ENCODE data around the gene TTF2.
A peak's percentile ranks its signal among the peaks of the same experiment; 100 is the strongest.

TTF2 gene

DNA sequence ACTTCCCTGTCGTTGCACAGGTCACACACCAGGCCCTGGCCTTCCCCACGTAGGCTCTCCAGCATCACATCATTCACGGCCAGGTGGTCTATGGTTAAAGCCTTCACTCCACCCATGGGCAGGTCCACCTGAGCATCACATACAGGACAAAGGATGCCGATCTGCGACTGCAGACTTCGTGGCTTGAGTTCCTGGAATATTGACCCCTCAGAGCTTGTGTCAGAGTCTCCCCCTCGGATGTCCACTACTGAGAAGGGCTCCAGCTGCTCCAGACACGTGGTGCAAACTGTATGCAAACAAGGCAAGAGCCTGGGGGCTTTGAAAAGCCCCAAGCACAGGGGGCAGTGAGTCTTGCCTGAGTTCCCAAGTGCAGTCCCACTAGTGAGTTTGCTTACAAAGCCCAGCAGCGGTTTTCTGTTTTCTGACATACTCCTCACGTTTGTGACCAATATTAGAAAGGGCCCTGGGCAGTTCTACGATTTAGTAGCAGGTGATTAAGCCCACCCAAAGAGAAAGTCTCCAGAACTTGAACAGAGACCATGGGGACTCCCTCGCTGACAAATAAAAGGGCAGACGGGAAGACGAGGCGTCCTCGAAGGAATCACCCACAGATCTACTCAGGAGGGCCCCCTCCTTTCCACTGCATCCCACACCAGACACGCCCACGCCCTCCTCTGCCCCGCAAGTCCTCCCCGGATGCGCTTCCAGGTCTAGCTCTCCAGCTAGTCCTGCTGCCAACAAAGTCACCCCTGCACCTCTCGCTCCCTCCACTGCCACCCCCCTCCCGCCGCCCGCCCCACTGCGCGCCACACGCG lies 60.9 kb downstream of the TTF2 start:
- peak; percentile 54 for DNase-seq (ENCODE audit: low read depth, low spot score)

DNA sequence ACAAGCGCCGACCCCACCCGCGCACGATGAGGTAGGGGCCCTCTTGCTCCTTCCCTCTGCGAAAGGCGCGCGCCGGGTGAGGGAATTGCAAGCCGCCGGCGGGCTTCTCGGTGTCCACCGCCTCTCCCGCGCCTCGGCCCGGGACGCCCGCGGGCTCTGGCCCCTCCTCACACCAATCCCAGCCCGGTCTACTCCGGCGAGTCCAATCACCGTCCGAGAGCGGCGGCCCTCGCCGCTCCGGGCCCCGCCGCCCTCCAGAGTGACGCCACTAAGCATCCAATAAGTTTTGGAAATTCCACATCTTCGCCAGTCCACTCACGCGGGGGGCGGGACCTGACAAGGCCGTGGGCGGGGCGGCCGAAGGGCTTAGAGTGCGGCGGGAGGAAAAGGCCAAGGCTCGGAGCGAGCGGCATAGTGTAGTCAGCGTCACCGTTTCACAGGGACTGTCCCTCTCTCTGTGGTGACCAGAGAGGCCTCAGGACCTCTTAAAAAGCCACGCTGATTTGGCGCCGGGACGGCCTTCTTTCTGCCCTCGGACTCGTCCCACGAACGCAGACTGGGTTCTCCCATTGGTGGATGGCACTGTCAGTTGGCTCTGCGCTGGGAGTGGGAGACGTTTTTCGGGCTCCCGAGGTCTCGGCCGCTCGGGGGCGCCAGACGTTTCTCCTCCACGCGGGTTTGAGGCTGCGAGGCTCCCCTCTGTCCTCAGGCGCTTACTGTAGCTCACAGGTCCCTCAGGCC lies 61.6 kb downstream of the TTF2 start, which contains the start of gene TRIM45:
TRIM45 (minus strand) TSS at position 161 of the 741 bp plus-strand sequence. CDS start 548 bp downstream, outside the sequence.
- DNase-seq (ENCODE audit: low read depth, low spot score) = peak; percentile 98

DNA sequence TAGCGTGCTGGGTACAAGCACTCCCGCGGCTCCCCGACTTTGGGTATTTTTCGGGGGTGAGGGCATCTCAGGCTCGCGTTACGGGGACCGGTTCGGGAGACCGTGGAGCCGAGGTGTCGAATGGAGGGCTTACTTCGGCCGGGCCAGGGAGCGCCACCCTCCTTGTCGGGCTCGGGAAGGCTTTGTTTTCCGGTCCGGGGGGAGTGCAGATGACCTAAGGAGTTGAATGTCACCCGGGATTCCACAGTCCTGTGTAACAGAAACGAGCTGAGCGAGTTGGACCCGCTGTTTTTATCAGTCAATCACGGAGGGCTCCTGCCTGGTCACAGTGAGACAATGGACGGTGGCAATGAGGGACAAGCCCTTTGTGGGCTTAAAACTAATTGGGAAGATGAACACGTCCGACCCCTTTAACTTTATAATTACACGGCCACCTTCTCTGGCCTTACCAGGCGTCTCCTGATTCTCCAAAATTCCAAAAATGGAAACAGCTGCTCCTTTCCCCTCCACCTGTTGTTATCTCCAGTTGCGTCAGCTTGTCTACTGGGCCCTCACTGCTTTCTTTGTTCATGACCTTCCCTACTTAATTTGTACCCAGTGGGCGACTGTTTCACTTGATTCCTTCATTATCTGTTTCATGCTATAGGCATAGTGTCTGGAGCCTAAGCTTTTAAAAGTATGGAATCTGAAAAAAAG lies 62.4 kb downstream of the TTF2 start:
- DNase-seq (ENCODE audit: low read depth, low spot score) = no peak

DNA sequence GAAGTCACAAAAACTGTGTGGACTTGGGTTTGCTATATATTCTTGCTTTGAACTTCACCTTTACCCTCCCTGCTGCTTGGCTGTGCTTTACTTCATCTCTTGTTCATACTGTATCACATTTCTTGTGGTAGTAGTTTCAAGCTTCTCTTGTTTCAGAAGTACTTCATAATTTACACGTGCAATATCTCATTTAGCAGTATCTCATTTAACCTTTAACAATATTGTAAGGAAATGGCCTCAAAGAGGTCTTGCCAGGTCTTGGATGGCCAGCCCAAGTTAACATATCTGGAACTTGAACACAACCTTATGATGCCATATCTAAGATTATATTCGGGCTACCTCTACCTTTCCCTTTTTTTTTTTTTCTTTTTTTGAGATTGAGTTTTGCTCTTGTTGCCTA lies 63.1 kb downstream of the TTF2 start:
- no peak for DNase-seq (ENCODE audit: low read depth, low spot score)

DNA sequence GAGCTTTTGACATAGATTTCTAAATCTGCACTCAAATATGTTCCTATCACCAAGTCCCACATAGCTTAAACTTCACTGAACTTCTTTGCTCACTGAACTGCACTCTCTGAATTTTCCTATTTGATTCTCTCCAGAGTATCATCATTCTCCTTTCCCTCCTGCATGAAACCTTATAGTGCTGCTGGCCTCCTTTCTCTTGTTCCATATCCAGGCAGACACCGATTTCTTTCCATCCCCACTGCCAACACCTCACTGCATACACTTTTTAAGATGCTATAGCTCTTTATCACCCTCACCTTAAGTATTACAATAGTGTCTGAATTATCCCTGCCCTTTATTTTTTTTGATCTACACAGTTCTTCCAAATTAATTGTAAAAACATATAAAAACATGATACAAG lies 64.5 kb downstream of the TTF2 start:
- no peak for DNase-seq (ENCODE audit: low read depth, low spot score)

DNA sequence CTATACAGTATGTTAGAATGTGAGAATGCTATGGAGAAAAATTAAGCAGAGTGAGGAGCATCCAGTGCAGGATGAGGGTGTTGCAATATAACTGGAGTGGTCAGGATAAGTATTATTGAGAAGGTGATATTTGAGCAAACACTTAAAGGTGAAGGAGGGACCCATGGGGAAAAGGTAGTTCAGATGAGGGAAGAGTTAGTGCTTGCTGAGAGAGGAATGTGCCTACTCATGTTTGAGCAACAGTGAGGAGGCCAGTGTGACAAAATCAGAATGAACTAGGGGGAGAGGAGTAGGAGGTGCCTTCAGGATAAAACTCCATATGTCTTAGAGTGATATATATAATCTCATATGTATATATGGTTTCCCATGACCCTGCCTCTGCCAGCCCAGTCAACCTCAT lies 67.7 kb downstream of the TTF2 start:
- DNase-seq (ENCODE audit: low read depth, low spot score) = no peak

DNA sequence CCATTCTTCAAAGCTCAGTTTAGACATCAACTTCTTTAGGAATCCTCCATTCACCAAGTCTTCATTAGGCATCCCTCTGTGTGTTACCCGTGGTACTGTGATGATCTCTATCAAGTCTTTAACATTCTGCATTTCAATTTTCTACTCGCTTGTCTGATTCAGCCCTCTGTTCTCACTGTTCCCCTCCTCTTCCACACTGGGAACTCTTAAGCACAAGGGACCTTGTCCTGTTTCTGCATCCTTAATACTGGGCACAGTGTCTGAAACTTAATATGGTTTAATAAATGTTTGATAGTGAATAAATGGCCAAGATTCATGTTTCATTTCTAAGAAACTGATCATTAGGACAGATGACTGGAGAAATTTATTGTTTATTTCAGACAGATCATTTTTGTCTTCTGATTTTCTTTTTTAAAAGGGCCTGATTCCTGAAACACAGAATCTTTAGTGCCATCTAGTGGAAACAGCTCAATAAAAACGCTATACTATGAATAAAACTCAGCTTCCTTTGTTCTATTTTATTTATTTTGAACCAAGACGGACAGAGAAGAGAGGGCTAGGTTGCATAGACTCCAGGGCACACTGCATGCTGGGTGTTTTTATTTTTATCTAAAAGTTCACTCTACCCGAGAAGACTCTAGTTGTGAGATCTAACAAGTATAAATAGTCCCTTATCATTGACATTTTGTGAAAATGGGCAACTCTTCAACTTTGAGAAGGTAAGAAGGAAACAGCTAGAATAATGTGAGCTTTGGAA lies 68.4 kb downstream of the TTF2 start:
- no peak for DNase-seq (ENCODE audit: low read depth, low spot score)

DNA sequence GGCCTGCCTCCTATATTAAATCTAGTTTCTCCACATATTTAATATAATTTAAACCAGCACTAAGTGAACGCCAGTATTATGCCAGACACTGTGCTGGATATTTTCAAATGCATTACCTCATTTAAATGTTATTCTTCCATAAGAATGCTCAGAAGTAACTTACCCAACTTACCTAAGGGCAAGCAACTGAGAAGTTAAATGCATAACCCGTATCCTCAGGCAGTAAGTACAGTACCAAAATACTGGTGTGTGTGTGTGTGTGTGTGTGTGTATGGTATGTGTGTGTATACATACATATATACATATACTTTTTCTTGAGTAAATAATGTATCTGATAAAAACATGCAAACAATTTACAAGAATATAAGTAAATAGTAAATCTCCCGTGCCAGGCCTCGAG lies 70.4 kb downstream of the TTF2 start:
- no peak for DNase-seq (ENCODE audit: low read depth, low spot score)

DNA sequence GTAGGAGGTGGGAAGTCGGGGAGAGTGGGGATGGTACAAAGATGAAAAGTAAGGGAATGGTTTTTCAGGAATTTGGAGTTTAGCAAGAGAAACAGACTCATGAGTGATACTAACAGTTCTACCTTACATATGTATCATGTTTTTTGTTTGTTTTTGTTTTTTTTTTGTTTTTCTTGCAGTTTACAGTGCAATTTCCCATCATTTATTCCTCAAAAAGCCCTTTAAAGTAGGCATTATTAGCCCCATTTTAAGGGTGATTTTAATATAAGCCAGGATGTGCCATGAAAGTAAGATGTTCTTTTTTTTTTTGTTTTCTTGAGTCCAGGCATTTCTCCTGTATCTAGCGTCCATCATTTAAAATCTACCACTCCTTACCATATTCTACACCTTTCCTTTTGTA lies 75.2 kb downstream of the TTF2 start:
- DNase-seq (ENCODE audit: low read depth, low spot score) = no peak

DNA sequence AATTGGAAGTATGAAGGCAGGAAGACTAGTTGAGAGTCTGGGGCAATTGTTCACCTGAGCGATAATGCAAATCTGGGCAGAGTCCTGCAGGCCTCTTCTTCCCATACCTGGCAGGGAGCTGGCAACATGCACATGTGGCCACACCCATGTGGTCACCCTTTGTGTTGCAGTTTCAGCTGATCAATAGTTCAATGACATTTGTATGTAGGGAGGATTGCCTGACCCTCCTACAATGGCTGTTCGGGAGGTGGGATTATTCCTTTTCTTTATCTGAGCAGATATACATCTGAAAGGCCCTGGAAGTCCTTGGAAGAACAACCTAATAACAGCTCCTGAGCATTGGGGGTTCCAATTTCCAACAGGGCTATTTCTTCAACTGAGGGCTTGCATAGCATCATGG lies 76.6 kb downstream of the TTF2 start:
- no peak for DNase-seq (ENCODE audit: low read depth, low spot score)

DNA sequence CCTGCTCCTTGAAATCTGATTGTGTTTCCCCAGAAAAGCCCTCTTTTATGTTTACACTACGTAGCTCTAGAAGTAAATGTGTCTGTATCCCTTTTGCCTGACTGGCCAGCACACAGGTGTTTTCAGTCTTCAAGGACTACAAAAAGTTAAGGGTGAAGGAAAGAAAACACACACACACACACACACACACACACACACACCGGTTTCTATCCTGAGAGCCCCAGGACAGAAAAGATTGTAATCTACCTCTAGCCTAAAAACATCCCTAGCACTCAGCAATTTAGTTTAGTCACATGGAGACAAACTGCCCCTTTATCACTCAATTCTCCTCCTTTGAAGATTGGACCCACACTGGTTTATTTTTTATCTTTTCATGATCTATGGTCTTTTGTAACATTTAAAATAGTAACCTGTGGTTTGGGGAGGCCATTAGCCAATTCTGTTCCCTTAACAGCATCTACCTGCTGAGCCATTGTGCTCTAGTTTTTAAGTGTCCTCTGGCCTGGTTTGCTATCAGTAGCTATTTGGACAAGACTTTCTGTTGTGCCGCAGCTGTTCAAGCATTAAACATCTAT lies 77.2 kb downstream of the TTF2 start:
- peak; percentile 71 for DNase-seq (ENCODE audit: low read depth, low spot score)

DNA sequence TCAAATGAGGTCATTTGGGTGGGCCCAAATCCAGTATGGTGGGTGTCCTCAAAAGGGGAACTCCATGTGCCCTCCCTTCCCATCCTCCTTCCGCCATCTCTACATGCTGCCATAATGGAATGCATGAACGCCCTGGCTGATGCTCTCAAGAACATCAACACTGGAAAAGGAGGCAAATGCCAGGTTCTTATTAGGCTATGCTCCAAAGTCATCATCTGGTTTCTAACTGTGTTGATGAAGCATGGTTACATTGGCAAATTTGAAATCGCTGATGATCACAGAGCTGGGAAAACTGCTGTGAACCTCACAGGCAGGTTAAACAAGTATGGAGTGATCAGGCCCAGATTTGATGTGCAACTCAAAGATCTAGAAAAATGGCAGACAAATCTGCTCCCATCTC lies 78.0 kb downstream of the TTF2 start:
- no peak for DNase-seq (ENCODE audit: low read depth, low spot score)

DNA sequence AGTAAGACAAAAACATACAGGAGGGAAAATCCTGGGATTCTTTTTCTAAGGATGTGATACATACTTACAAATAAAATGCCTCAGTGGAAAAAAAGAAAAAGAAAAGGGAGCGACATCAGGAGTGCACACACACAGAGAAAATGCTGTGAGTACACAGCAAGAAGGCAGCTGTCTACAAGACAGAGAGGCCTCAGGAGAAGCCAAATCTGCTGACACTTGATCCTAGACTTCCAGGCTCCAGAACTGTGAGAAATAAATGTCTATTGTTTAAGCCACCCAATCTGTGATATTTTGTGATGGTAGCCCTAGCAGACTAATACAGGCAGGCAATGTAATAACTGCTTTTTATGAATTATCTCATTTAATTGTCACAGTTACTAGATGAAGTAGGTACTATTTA lies 78.4 kb downstream of the TTF2 start:
- no peak for DNase-seq (ENCODE audit: low read depth, low spot score)

DNA sequence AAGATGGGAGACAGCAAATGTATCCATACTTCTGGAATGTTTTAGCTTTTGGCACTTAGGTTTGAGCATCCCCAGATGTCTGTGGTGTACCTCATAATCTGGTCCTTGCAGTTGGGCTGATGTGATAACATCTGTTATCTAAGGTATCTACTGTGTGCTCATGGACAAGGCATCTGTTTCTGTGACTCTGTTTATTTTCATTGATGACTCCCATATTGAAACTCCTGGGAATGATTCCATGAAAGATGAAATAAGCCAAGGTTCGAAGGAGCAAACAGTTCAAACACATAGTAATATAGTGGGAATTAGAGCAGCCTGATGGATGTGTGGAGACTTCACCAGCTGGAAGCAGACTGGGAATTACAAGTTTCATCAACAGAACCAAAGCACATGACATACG lies 82.1 kb downstream of the TTF2 start:
- DNase-seq (ENCODE audit: low read depth, low spot score) = no peak

DNA sequence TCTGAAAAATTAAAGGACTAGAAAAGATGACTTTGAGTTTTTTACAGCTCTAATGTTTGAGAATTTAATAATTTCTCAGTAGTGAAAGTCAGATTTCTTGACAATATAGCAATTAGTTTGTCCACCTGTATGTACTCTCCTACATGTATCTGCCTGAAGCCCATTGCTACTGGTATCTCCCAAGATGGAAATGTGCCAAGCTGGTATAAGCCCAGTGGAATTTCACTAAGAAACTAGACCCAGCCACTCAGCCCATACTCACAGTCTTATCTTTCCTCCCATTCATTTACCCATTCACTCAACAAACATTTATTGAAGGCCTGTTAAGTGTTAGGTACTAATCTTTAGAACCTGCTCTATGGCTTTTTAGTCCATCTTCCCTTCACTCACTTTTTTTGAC lies 83.0 kb downstream of the TTF2 start:
- DNase-seq (ENCODE audit: low read depth, low spot score) = no peak

DNA sequence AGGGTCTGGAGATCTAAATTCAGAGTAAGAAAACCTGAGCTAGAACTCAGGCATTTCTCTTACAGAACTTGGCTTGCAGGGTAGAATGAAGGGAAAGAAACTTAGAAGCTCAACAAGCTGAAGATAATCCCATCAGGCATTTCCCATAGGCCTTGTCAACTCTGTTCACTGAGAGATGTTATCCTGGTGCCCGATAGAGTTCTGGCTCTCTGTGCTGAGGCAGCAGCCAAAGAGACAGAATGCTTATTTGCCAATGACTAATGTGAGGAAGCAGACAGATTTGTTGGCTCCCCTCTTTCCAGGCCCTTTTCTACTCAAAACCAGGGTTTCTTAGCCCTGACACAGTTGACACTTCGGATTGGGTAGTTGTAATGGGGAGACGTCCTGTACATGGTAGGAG lies 83.7 kb downstream of the TTF2 start:
- no peak for DNase-seq (ENCODE audit: low read depth, low spot score)

DNA sequence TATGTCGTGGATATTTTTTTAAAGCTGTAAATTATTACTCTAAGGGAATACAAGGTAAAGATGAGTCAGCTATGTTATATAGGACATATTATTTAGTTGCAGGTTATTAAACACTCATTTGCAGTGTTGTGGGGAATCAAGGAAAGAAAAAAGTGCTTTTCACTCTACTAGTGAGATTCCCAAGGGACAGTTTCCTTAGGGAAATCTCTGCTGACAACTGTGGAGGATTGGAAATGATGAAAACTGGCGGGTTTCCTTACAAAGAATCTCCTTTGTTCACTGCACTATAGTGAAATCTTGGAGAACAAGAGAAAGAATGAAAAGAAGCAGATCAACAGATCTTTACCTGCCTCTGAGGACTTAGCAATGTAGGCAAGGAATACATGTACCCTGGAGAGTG lies 85.9 kb downstream of the TTF2 start:
- no peak for DNase-seq (ENCODE audit: low read depth, low spot score)

DNA sequence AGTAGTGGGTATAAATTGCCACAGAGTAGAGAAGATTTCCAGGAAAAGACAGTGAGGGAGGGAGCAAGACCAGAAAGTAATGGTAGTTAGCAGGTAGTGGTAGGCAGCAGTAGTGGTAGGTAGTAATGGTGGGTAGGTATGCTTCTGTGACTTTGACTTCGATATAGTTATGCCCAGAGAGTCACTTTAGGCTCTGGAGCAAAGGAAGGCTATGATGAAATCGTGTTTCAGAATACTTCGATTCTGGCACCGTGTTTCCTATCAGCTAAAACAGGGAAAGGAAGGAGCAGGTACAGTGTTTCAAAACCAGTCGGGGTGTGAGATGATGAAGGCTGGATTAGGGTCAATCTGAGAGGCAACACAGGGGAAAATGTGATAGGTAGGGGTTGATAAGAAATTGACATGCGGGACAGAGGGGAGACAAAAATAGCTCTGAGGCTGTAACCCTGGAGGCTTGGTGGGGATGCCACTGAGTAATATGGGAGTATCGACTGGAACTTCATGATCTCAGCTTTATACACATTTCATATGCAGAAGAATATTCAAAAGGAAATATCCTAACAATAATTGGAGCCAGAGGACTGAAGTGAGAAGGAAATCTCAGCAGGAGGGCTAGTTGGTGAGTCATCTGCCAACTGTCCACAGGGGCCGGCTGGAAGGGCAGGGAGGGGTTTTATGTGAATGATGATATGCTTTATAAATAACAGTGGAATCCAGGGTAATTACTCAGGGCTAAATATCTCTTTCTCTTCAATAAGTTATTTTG lies 86.6 kb downstream of the TTF2 start:
- no peak for DNase-seq (ENCODE audit: low read depth, low spot score)

DNA sequence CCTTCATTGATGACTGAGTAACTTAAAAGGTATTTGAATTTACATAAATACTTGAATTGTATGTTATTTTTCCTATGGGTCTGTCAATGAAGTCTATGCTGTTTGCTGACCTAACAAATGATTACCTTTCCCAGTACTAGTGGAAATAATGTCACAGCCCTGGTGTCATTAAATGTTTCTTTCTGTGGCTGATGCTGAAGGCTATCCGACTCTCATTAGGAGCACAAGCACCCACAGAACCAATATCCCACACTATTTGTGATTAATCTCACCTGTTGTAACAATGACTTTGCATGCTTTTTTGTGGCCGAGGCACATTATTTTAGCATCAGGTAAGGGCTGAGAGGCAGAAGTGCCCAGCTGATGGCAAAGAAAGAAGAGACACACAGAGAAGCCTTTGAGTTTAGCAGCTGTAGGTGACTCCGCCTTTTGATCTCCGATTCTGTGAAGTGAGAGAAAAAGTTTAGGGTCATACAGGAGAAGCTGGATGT lies 87.3 kb downstream of the TTF2 start:
- DNase-seq (ENCODE audit: low read depth, low spot score) = no peak

DNA sequence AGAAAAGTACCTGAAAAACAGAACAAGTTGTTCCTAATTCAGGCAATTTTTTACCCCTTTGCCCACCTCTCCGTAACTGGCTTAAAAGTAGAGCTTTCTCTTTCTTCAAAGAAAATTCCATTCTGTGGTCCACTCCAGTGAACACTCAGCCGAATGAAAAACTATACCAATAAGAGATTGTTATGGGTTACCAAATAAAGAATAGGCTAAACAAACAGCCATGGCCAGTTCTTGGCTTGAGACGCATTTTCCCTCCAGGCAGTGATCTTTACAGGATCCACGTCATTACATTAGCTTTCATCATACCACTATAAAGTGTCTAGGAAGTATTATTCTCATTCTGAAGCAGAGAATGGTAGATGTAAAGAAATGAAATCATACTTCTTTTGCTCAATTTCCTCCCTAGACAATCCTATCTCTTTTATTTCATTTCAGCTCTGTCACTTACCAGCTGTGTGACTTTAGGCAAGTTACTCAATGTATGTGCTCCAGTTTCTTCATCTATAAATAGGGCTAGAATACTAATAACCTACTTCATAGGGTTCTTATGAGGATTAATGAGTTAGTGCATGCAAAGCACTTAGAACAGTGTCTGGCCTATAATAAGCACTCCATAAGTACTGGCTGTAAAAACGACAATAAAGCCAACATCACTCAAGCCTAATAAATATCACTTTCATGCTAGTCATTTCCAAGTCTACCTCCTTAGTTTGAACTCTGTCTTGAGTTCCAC lies 87.9 kb downstream of the TTF2 start:
- DNase-seq (ENCODE audit: low read depth, low spot score) = no peak
